GM19455 (cell line): Measurements from ENCODE around the gene GLOD5.
A peak's percentile ranks its signal among the peaks of the same experiment; 100 is the strongest.

ENCODE experiments used
- ATAC-seq: cut with Tn5 transposase; IDR thresholded peaks from one replicate; pipeline ENCODE4 v1.9.1; 2021; ENCODE audit not compliant: unreplicated experiment

Gene GLOD5

DNA sequence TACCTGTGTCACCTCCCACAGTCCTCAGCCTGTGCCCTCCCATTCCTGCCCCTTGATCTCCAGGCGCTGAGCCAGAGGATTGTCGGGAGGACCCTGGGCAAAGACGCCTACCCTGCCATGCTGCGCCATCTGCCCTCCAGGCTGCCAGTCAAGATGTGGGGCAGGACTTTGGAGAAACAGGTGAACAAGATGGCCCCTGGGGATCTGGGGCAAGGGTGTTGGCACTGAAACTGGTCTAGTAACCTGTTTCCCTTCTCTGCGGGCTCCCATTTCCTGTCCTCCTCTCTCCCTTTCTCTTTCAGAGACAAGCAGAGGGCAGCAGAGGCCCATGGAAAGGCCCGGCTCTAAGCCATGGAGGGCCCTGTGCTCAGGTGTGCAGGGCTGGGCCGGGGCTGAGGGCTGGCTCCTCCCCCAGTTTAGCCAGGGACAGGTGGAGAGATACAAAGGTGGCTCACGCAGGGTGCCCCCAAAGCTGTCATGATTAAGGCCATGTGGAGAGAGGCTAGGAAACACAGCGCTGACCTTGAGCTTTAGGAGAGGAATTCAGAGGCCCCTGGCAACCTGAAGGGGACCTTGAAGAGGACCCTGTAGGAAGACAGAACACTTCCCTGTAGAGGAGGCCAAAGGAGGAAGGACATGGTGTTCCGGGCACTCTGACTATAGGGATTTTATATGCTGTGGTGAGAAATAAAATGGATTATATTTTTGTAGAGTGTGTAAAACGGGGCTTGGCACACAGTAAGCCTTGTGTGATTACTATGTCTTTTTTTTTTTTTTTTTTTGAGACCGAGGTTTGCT, at the start of gene GLOD5:
TSS of gene GLOD5 (plus strand) at position 74 of the 798 bp plus-strand sequence. CDS start at position 118, 44 bp downstream.
- no peak for ATAC-seq

DNA sequence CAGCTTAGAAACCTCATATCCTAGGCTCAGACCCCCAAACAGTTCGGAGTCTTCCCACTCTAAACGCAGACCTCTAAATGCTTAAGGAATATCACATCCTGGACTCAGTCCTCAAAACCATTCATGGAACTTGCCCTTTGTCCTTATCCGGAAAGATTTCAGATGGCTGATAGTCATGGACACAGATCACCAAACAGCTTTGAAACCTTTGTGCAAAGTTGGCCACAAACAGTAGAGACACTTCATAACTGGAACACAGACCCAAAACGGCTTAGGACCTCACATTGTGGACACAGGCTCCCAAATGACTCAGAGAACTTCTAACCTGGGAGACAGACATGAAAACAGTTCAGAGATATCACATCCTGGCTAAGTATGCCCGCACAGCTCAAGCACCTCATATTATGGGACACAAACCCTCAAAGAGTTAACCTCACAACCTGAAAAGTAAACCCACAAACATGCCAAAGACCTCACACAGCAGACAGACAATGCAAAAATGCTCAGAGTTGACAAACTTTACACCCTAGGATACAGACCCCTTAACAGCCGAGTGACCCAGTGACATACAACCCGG, 49.5 kb upstream of the GLOD5 start:
- no peak for ATAC-seq

- ATAC-seq, result no peak
These were observed 47.7 kb upstream of the GLOD5 start for GRCh38 chrX:48713847-48714246.

DNA sequence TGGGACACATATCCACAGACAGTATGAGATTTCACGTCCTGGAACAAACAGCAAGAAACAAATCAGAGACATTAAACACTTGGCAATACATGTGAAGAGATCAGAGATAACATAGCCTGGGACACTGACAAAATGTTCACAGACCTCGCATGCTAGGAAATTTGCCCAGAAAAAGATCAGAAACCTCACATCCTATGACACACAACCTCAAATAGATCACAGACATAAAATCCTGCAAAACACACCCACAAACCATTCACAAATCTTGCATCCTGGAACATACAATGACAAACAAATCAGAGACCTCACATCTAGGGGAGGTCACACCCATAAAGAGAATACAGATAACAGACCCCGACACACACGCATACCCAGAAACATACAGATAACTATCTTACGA, 47.0 kb upstream of the GLOD5 start:
- no peak for ATAC-seq

DNA sequence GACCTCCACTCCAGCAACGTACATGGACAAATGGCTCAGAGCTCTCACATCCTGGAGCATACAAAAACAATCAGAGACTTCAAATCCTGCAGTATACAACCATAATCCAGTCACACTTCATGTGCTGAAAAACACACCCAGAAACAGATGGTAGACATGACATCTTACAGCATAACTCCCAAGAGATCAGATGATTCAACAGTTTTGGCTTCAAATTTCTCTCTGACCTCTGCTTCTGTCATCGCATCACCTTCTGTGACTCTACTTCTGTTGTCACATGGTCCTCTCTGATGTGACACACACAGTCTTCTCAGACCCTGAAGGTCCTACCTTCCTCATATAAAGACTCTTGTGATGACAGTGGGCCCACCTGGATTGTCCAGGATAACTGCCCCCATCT, 46.5 kb upstream of the GLOD5 start:
- ATAC-seq, result no peak

GRCh38 chrX:48715876-48716502, 45.6 kb upstream of the GLOD5 start:
- no peak for ATAC-seq

DNA sequence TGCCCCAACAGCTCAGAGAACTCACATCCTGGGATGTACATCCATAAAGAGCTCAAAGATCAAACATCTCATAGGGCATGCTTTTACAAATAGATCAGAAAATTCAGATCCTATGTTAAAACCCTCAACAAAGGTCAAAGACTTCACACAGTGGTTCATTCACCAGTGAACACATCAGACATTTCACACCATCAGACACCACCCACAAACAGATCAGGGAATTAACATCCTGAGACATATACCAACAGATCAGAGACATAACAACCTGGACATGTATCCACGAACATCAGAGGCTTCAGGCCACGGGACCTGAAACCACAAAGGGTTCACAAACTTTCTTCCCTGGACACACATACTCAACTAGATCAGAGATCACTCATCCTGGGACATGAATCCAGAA, 41.6 kb upstream of the GLOD5 start:
- ATAC-seq, result no peak

DNA sequence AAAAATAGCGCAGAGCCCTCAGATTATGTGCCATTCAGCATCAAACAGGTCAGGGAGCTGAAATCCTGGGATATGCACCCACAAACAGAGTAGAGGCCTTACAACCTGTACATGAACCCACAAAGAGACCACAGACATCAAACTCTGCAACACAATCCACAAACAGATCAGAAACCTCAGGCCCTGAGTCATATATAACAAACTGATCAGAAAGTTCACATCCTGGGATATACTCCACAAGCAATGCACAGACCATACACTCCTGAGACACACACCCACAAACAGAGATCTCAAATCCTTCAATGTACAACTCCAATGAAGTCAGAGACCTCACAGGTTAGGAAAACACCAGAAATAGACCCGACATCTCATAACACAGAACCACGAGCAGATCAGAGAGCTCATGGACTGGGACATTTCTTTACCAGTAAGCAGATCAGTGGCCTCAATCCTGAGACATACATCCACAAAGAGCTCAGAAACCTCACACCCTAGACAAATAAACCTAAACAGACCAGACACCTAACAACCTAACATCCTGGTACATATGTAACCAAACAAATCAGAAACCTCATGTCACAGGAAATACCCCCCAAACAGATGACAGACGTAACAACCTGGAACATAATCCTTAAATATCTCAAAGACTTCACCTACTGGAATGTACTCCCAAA, 40.8 kb upstream of the GLOD5 start:
- ATAC-seq, result no peak

- ATAC-seq, result no peak
These were observed 39.6 kb upstream of the GLOD5 start for GRCh38 chrX:48721916-48722315.

DNA sequence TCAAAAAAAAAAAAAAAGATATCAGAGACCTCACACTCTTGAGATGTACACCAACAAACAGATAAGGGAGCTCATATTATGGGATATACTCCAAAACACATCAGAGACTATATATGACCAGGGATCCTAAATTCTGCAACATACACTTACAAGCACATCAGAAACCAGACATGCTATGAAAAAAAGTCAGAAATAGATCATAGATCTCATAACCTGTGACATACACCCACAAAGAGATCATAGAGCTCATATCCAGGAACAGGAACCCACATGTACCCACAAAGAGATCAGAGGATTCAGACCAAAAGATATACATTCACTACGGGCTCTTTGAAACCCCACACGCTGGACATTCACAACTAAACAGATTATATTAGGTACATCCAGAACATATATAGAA, 35.0 kb upstream of the GLOD5 start:
- no peak for ATAC-seq

GRCh38 chrX:48728653-48729052, 32.9 kb upstream of the GLOD5 start:
- ATAC-seq, result no peak

GRCh38 chrX:48736303-48736702, 25.2 kb upstream of the GLOD5 start:
- no peak for ATAC-seq

DNA sequence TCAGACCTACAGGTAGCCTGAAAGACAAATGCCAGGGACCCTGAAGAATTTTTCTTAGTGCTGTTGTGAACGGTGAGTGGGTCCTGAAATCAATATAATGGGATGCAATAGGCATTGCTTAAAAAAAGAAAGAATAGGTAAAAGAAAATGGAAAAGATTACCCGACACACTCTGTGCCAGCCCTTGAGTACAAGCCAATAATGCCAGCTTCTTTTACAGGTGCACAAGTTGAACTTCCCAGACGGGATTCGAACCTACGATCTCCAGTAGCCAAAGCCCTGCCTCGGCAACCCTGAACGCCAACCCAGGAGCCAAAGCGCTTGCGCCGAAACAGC, 24.7 kb upstream of the GLOD5 start:
- no peak for ATAC-seq

GRCh38 chrX:48737213-48737938, 24.2 kb upstream of the GLOD5 start:
- peak; percentile 99 for ATAC-seq

GRCh38 chrX:48737940-48738339, 23.6 kb upstream of the GLOD5 start:
- ATAC-seq, result no peak

DNA sequence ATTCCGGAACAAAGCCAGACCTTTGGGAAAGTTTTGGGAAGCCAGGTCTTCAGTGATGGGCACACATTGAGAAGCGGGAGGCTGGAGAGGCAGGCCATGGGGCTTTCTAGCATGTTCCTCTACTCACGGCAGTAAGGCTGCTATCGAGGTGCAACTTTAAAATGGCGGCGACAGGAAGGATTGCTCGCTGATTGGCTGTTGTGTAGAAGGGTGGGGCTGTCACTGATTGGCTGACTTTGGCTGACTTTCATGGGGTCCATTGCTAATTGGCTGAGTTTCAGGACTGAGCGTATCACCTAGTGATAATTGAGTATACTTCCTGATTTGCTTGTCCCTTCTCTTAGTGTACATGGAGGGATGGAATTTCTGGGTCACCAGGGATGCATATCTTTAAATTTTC, 19.7 kb upstream of the GLOD5 start:
- no peak for ATAC-seq

DNA sequence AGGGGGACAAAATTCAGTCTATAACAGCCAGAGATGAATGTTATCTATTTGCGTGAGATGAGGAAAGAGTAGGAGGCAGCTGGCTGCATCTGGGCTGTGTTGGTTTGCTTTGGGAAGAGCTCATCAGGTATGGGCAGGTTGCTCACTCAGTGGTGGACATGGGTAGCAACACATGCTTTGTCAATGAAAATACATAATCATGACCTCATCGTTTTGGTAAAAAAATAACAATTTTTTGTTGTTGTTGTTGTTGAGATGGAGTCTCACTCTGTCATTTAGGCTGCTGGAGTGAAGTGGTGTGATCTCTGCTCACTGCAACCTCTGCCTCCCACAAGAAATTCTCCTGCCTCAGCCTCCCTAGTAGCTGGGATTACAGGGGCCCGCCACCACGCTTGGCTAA, 16.3 kb upstream of the GLOD5 start:
- no peak for ATAC-seq

DNA sequence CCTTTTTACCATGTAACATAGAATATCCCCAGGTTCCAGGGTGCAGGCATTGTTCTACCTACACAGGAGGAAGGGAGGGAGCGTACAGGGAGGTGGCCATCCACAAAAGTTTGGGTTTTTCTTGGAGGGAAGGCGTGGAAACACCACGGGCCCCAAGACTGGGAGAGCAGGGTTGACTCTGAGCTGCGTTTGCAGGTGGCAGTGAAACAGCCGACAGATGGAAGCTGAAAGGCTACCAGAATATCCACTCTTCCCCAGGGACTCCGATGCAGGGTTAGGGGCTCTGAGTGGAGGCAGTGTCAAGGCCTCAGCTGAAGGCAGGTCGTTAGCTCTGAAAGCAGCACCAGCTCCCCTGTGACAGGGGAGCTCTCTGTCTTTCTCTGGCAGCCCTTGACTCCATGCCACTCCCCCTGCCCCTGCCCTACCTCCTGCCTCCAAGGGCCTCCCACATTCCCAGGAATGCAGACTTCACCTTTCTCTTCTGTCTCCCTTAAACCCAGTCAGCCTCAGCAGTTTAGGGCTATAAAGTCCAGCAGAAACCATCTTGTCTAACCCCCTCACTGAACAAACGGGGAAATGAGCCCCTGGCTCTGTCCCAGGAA, 14.0 kb upstream of the GLOD5 start:
- ATAC-seq, result no peak

- no peak for ATAC-seq
These were observed 12.4 kb upstream of the GLOD5 start for GRCh38 chrX:48749182-48749581.

DNA sequence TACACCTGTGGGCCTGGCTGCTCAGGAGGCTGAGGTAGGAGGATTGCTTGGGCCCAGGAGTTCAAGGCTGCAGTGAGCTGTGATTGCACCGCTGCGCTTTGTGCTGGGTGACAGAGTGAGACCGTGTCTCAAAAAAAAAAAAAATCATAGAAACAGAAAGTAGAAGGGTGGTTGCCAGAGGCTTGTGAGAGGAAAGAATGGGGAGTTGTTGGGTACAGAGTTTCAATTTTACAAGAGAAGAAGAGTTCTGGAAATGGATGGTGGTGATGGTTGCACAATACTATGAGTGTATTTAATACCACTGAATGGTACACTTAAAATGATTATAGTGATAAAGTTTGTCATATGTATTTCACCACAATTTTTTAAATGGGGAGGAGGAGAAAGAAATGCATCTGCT, 10.2 kb upstream of the GLOD5 start:
- no peak for ATAC-seq

- no peak for ATAC-seq
These were observed 9.0 kb upstream of the GLOD5 start for GRCh38 chrX:48752498-48752897.
